Dermis microvascular lymphatic vessel endothelial cell (primary cell): ENCODE data around the gene IL12RB2. TPM values are rescaled to one million over a fixed set of nuclear protein-coding genes. Genes with fewer than 3 reads are reported as not detected.

Experiments
- DNase-seq, 2 donors: peaks; one replicate each; pipeline versions ENCODE4 v3.0.0 to v3.0.0-alpha.2; 2010; ENCODE audit warnings: low read depth in 2 of 2
- total RNA-seq: library from RNA; depleted of rRNA; stranded (reverse); fragments of >200 nt; gene quantifications from 2 replicates; pipeline ENCODE4 v1.2.1, GENCODE V29; 2014

IL12RB2 gene
- total RNA-seq, 1 donor from 2014 or later: not detected

DNA sequence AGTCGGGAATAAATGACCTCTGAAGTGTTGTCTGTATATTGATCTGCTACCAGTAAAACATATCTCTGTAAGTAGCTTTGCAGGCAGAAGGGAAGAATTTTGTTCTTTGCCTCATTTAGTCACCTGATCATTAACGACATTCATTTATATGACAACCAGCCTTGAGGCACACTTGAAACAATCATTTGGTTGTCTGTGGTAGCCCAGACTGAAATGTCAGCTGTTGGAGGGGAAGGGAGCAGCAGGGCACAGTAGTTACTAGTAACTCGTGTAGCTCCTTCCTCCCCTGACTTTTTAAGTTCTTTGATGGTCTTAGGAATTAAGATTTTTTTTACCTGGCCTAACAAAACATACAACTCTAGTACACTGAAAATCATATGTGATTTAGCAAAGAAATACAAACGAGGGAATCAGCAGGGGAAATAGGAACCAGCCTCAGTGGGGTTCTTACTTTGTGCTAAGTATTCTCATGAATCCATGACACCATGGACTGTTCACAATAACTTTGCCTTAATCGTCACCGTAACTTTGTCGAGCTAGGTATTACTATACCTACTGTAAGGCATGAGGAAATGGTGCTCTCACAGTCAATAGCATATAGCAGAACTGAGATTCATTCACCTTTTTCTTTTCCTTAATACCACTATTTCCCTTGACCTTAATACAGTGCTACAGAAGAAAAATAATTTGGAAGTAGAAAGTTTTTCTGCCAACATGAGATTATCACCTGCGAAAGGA is 6.4 kb downstream of the IL12RB2 start:
- no peak for DNase-seq

DNA sequence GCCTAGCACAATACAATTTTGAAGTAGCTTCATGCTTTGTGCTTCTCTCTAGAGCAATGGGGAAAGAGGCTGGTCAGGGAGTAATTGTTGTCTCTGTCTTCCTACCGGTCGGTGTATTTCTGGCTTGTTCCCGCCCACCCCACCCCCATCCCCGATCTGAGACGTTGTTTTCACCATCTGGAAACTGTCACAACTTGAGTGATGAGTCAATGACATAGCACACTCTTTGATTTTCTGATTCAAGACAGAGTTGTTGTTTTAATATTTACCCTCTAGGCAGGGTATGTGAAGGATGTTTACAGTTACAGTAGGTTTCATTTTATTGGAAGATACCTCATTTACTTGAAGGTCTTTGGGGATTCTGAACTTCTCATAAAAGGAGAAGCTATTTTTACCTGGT is 7.0 kb downstream of the IL12RB2 start:
- DNase-seq: no peak

DNA sequence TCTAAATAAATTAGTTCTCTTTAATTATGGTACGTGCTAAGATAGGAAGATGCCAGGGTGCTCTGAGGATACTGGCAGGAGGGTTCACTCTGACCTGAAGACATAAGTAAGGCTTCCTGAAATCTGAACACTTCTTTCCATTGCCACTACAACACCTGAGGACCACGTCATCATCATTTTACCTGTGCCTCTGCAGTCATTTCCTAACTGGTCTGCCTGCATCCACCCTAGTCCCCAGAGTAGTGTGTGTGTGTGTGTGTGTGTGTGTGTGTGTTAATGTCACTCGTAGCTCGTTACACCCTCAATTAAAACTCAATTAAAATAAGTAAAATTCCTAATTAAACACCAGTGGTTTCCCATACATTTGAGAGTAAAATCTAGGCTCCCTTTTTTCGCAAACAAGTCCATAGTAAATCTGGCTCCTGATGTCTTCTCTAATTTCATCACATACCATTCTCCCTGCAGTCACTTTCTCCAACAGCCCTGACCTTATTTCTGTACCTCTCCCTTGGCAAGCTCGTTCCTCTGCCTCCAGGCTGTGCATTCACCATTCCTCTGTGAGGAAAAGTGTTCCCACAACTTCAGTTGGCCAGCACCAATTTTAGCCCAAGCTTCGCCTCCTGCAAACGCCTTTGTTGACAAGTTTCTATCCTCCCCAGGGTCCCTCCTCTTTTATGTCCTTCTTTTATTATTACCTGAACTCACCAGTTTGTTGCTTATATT is 8.7 kb downstream of the IL12RB2 start:
- DNase-seq: no peak

DNA sequence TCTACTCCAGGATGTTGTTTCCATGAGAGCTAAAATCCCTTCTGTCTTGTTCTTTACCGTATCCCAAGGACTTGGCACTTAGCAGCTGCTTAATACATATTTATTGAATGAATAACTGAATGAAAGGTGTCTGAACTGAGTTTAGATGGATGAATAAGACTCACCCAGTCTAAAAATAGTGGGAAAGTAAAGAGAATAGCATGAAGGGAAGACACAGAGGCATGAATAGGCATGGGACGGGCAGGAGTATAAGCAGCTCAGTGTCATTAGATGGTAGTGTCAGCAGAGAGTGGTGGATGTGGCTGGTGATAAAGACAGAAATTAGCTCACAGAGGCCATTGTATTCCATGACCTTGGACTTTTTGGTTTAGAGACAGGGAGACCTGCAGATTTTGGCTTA is 9.2 kb downstream of the IL12RB2 start:
- DNase-seq: no peak

DNA sequence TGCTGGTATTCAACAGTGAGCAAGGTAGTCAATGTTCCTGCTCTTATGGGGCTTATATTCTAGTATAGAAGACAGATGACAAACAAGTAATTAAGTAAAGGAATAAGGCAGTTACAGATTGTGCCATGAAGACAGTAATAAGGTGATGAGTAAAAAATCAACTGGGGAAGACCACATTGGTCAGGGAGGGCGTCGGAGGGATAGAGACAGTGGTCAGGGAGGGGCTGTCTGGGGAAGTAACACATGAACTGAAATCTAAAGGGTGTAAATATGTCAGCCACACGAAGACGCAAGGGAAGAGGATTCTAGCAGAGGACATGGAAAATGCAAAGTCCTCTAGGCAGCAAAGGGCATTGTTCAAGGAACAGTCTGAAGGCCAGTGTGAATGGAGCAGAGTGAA is 10.1 kb downstream of the IL12RB2 start:
- no peak for DNase-seq

DNA sequence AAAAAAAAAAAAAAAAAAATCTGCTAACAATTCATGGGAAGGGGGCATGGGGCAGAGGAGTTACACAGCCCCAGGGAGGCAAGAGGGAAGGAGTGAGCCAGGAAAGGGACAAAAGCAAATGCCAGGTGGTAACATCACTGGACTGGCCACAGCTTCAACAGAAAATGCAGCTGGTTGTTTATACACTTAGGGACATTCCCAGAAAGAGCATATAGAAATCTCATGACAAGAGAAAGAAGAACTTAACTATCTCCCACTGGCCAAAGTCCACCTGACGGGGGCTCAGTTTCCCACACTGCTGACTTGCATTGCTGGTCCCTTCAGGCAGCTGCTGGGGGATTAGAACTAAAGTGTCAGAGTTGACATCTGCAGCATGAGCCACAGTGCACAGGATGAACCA is 14.8 kb downstream of the IL12RB2 start:
- DNase-seq: no peak

DNA sequence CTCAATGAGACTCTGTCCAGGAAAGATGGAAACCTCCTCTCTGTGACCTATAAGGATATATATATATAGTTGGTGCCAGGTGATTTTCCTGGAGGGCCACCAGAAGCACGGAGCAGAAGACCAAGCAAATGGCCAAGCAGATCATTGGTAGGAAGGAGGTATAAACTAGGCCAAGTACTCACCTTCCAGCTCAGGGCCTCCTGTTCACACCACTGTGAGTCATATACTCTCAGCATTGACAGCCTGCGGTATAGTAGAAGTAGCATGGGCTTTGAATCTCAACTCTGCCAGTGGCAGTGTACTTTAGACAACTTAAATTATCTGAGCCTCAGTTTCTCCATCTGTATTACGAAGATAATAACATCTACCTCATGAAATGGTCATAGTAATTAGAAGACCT is 15.4 kb downstream of the IL12RB2 start:
- DNase-seq: no peak

DNA sequence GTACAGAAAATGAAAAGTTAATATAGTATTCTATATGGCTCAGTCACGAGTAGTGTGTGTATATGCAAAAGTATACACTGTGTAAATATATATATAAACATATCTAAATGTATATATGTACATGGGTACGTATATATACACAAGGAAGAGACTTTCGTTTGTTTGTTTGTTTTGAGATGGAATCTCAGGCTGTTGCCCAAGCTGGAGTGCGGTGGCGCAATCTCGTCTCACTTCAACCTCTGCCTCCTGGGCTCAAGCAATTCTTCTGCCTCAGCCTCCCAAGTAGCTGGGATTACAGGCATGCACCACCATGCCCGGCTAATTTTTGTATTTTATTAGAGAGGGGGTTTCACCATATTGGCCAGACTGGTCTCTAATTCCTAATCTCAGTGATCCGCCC is 16.4 kb downstream of the IL12RB2 start:
- no peak for DNase-seq

DNA sequence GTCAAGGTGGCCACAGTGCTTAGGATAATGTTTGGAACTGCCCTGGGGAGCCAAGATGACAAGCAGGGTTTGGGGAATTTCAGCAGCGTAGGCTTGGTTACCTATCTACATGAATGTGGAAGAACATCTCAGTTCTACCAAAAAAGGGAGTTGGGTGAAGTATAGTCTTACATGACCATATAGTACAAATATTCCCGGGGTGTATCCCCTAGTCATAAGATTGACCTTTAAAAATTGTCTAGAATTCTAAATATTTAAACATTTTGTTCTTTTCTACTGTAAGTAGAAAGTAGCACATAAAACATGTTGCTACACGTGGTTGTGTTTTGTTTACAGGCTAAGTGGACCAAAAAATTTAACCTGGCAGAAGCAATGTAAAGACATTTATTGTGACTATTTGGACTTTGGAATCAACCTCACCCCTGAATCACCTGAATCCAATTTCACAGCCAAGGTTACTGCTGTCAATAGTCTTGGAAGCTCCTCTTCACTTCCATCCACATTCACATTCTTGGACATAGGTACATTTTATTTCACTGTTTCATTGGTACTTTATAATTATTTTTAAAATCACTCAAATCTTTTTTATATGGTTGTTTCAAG is 20.3 kb downstream of the IL12RB2 start:
- DNase-seq: no peak

DNA sequence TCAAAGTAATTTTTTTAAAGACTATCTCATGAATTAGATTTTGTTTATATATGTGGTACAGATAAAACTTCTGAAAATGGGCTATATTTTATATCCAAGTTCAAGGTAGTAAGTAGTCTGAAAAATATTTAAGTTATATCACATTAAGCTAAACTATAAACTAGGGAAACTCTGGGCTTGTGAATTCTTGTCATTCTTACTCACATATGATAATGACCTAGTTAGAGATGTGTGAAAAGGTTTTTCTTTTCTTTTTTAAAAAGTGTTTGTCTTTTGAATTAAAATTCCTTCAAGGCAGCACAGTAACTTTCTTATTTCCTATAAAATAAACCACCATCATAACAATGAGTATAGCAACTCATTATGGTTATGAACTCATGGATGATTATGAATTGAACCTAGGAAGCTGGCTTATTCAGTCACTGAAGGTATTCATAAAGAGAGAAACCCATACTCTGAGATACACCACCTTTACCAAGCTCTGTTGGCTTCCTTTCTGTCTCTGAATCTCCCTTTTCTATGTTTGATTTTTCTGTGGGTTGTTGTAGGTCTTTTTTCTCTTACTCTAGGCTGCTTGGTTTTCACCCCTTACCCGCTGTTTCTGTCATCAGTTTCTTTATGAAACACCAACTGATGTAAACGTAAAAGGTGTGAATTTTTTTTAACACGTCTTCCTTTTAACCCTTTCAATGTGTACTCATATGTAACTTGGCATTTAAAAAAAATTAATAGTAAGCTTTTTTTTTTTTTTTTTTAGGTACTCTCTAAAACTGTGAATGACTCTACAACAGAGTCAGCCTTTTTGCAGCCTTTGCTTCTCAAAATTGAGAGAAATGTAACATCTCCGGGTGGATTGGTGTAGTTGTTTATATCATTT is 25.2 kb downstream of the IL12RB2 start:
- DNase-seq: no peak

DNA sequence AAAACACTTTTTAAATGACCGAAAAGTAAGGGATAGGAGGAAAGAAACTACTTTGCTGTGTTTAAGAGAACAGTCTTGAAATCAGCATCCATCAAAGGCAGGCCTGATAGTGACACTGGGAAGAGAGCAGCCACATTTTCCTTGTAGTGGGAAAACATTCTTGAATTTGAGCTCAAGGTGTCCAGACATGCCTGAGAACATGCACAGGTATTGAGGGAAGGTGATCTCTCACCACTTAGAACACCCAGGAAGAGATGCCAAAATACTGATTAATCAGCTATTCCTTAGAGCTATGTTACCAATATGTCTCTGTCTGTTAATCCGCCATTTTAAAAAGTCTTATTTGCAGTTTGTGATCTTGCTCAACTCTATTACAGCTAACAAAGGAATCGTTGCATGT is 25.9 kb downstream of the IL12RB2 start:
- DNase-seq: no peak

DNA sequence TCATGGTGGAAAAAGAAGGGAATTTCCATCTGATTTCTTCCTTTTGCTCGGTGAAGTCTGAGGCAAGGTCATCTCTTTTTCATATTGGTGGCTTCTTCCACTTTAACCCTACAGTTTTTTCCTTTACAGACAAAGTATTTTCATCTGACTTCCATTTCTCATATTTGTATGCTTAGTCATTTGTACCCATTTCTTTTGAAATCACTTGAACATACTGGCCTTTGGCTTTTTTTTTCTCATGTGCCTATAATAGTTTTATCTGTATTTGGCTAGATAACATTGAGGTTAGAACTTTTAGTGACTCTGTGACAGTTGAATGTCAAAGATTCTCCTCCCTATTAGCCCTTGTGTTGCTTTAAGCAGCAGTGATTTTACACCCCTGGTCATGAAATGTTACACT is 27.7 kb downstream of the IL12RB2 start:
- DNase-seq: no peak

DNA sequence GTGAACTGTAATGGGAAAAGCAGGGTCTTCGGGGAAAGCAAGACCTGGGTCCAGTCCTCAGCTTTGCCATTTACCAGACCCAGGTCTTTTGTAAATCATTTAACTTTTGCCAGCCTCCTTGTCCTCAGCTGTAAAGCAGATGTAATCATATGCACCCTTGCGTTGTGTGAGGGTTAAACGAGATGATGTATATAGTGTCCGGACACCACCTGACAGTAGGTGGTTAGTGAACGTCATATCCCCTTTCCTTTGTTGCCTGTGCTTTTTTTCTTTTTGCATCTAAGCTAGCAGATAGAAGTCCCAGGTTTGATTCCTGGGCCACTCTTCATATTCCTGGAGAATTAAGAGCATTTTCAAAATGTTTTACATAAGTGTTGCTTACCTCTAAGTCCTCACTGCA is 28.5 kb downstream of the IL12RB2 start:
- DNase-seq: no peak

DNA sequence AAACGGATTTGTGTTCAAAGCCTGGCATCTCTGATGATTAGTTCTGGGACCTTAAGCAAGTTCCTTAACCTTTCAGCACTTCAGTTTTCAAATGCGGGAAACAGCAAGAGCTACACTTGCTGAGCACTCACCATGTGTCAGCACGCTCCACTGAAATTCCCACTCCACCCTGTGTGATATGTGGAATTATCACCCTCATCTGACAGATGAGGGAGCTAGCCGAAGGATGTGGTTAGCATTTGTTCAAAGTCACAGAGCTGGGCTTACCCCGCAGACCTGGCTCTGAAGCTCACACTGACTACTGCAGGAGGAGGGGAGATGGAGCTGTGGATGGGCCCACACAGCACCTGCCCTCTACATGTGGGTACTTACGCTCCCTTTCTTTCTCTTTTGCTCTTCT is 29.1 kb downstream of the IL12RB2 start:
- no peak for DNase-seq

DNA sequence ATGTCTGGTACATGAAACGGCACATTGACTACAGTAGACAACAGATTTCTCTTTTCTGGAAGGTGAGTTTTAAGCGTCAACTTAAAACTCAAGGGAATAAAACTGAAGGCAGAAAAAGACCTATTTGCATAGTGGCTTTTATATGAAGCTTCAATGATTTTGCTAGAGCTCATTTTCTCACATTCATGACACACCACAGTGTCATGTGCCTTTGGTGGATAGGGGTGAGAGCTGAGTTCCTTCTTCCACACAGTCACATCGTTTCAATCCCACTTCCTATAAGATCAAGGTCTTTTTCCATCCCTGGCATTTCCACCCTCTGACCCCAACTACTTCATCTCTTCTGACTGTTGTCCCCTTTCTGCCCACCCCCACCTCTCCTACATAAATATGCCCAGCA is 31.0 kb downstream of the IL12RB2 start:
- DNase-seq: no peak

DNA sequence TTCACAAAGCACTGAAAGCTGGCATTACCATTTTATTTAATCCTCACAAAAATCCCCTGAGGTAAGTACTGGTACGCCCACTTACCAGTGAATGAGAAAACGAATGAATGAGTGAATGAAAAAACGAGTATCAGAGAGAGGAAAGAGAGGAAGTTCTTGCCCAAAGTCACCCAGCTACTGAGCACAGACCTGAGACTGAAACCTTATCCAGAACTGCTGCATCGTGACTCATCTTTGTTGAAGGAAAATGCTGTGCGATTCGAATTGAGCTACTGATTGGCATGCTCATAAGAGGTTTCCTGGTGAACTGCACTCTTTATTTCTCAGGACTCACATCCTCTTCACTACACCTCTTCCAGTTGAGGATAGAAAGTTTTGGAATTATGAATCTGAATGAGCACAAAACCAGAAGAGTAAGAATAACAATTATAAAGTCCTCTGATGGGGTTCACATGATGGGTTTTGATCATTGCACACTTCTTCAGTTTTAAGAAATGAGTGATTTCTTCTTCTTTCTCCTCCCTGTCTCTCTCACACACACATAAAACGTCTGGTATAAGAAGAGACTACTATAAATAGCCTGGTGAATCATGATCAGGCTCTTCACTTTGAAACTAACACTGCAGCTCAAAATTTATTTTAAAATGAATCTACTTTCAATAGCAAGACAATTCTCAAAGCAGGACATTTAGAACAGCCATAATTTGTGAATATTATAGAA is 32.1 kb downstream of the IL12RB2 start:
- DNase-seq: peak; percentile 4 to 34

DNA sequence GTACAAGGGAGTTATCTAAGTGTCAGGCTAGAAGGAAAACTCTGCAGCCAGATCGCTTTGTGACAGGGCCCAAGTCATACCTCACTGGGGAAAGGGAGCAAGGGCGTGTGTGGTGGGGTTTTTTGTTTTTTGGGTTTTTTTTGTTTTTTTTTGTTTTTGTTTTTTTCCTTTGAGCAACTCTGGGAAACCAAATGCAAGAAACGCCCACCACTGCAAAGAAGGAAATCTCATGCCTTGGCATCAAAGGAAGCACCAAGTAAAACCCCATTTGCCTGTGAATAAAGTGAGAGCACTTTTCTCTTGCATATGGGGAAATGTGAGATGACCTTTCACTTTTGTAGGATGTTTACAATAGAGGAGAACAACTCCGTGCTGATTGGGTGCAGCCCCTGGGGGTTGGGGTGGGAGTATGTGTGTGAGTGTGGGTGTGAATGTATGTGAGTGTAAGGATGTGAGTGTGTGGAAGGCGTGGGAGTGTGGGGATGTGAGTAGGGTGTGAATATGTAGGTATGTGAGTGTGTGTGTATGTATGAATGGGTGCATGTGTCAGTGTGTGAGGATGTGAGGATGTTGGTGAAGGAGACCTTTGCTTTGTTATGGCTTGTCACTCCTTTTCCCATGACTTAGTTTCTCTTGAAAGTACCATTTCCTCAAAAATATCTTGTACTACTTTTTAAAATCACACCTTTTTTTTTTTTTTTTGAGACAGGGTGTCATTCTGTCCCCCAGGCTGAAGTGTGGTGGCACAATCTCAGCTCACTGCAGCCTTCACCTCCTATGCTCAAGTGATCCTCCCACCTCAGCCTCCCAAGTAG is 34.6 kb downstream of the IL12RB2 start:
- no peak for DNase-seq

DNA sequence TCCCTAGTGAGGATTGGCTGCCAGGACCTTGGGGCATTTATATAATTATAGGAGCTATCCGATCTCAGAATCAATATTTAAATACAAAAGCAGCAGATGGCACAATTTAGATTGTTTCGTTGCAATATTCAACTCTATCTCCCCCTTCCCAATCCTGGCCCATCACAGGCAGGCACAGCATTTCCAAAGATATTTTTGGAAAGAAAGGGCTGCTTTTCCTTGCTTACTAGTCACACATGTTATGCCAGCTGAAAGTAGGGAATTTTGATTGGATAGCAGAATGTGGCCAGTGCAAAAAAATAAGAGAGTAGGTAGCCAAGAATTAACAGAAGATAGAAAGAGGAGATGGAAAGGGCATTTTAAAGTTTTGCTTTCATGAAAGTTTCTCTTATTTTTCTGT is 37.9 kb downstream of the IL12RB2 start:
- DNase-seq: no peak

DNA sequence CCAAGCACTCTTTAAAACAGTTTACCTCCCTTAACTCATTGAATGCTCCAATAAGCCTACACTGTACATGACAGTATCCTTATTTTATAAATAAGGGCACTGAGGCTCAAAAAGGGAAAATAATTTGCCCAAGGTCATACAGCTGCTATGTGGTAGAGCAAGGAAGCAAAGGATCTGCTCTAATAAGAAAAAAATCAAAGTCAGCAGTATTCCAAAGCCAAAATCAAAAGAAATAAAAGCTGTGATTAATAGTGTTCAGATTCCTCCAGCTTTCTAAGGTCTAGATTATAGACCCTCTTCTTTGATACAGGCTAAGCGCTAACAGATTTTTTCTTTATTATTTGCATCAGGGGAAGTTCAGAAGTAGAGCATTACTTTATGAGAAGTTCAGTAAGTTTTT is 39.3 kb downstream of the IL12RB2 start:
- DNase-seq: no peak

DNA sequence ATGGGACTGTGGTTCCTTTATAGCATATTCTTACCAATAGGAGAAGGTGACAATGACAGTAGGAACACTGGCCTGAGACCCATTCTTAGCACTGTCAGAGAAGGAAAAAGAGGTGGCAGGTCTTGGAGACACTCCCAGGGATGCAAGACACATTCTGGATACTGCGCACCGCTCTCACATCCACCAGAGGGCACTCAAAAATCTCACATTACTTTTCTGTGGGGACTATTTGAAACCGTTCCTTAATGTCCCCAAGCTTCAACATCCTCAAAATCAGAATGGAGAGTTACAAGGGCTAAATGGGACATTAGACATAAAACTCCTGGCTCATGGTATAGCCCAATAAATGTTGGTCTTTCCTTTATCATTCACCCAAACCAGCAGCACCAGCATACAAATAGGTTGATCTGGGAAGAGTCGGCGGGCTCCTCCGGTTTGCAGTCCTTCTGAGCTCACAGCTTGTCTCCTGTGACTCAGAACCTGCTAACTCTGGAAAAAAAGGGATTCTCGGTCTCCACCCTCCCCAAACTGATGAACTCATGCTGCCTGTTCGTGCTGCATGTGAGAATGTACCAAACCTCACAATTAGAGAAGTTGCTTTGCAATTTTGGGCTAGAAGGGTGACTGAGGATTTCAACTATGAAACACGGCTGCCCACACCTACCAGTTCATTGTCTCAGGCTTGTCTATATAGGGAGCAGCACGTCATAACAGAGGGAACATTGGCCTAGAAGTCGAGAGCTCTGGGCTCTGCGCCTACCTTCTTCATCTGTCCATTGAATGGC is 40.2 kb downstream of the IL12RB2 start:
- DNase-seq: peak; percentile 15 to 58
